Measurements from ENCODE around the gene METTL13. TPM values are rescaled to one million over a fixed set of nuclear protein-coding genes. Genes with fewer than 3 reads are reported as not detected.

METTL13 gene
- total RNA-seq, 2 donors from 2014 or later: 14.8 to 15.0 TPM

DNA sequence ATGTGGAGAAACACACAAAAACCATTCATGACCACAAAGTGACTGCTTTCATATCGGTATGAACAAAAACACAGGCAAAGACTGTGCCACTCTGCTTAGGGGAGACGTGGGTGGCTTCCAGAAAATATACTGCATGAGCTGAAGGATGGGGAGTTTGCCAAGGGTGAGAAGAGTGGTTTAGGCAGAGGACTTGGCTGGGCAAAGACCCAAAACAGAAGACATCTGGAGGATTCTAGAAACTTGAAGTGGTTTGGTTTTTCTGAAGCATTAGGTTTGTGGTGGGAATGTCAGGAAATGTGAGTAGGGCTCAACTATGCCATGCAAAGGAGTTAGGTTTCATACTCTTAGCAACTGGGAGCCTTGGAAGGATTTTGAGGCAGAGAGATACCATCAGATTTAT is 33.2 kb downstream of the METTL13 start:
- no peak overlapping the region for H3K27ac ChIP-seq

DNA sequence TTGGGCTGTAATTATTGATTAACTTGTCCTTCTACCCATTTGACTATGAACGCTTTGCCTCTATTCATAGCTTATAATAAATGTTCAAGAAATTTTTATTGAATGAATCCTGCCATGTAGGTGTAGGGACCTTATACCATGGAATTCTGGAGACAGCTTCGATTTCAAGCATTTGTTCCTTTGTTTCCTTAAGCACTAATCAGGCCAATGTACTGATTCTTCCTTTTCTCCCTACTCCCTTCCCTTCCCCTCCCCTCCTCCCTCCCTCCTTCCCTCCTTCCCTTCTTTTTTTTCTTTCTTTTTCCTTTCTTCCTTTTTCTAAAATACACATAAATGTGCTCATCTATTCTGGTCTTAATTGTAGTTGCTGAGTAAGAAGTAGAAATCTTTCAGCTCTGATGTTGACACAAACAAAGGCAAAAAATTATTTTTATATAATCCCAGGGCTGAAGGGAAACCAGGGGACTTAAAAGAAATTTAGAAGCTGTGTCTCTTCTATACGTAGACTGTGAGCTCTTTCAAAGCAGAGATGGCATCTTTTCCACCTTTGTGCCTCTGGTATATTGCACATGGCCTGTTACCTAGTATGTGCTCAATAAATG is 34.9 kb downstream of the METTL13 start:
- Histone ChIP-seq H3K36me3 (no peaks in the 10 kb centered on the region), H3K27me3 (no peaks in the 10 kb centered on the region), H3K27ac (no peak overlapping the region), H3K4me3 (no peak overlapping the region), H3K9me3 (no peaks in the 10 kb centered on the region), H3K4me1 (no peaks in the 10 kb centered on the region)
- DNase-seq (ENCODE audit: low spot score): no peak
- TF ChIP-seq, protein P1, sequence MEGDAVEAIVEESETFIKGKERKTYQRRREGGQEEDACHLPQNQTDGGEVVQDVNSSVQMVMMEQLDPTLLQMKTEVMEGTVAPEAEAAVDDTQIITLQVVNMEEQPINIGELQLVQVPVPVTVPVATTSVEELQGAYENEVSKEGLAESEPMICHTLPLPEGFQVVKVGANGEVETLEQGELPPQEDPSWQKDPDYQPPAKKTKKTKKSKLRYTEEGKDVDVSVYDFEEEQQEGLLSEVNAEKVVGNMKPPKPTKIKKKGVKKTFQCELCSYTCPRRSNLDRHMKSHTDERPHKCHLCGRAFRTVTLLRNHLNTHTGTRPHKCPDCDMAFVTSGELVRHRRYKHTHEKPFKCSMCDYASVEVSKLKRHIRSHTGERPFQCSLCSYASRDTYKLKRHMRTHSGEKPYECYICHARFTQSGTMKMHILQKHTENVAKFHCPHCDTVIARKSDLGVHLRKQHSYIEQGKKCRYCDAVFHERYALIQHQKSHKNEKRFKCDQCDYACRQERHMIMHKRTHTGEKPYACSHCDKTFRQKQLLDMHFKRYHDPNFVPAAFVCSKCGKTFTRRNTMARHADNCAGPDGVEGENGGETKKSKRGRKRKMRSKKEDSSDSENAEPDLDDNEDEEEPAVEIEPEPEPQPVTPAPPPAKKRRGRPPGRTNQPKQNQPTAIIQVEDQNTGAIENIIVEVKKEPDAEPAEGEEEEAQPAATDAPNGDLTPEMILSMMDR (IDR thresholded peaks at IDR 0.05): no peak

More for the DNA sequence above, 33.2 kb downstream of the METTL13 start:
- Histone ChIP-seq H3K4me3 (no peak overlapping the region), H3K36me3 (no peaks in the 10 kb centered on the region), H3K9me3 (no peaks in the 10 kb centered on the region), H3K4me1 (no peaks in the 10 kb centered on the region), H3K27me3 (no peaks in the 10 kb centered on the region)
- no peak for DNase-seq (ENCODE audit: low spot score)
- TF ChIP-seq, protein P1 (IDR thresholded peaks at IDR 0.05): no peak

DNA sequence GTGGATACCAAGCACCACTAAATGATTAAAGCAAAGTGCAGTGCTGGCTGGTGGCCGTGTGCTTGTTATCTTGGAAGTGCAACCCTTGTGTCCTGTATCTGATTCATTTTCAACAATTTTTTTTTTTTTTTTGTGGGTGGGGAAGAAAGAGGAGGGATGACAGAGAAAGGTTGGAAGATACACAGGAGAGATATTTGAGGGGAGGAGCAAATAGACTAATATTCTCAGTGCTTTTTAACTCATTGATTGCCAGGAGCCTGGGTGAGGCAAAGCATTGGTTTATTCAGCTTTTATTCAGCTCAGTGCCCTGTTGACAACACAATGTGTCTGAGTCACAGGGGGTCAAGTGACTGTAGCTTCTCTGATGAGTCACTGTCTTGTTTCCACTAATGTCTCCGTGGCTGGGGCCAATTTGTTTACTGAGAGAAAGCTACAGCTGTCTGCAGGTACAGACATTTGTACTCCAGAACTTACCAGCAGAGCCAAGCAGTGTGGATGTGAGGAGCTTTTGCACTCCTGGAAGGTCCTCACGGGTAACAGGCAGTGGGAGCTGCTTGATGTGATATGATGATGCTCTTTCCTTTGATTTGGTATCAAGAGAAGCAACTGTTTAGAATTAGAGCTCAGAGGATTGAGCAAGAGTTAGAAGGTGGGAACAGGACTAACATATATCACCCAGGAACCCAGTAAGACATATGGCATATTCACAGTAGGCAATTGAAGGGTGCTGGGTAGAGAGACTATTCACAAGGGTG is 36.2 kb downstream of the METTL13 start:
- no peaks in the 10 kb centered on the region for H3K4me1 ChIP-seq
- H3K9me3 ChIP-seq: no peaks in the 10 kb centered on the region
- no peaks in the 10 kb centered on the region for H3K27me3 ChIP-seq
- TF ChIP-seq, protein P1 (IDR thresholded peaks at IDR 0.05): no peak
- no peaks in the 10 kb centered on the region for H3K36me3 ChIP-seq
- no peak for DNase-seq (ENCODE audit: low spot score)
- H3K4me3 ChIP-seq: no peak overlapping the region
- no peak overlapping the region for H3K27ac ChIP-seq

DNA sequence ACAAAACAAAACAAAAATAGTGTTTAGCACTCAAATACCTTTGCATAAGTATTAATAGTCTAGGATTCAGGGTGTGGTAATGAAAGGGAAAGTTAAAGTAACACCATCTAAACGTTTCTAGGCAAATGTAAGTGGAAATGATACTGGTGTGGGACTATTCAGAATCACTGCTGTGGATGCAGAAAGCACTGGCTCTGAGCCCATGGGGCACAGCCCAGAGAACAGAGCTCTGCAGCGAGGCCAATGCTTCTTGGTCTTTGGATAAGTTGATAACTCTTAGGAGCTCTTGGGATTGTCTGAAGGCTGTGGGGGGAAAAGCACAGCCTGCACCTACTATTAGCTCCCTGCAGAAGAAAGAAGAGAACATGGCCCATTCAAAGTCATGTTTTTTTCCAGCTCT is 38.5 kb downstream of the METTL13 start:
- Histone ChIP-seq H3K9me3 (no peaks in the 10 kb centered on the region), H3K27ac (no peak overlapping the region), H3K36me3 (no peaks in the 10 kb centered on the region), H3K27me3 (no peaks in the 10 kb centered on the region), H3K4me1 (no peaks in the 10 kb centered on the region), H3K4me3 (no peak overlapping the region)
- TF ChIP-seq, protein P1 (IDR thresholded peaks at IDR 0.05): no peak
- DNase-seq (ENCODE audit: low spot score): no peak

DNA sequence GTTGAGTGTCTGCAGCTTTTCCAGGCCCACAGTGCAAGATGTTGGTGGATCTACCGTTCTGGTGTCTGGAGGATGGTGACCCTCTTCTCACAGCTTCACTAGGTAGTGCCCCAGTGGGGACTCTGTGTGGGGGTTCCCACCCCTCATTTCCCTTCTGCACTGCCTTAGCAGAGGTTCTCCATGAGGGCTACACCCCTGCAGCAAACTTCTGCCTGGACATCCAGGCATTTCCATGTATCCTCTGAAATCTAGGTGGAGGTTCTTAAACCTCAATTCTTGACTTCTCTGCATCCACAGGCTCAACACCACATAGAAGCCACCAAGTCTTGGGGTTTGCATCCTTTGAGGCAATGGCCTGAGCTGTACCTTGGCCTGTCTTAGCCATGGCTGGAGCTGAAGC is 45.5 kb downstream of the METTL13 start:
- Histone ChIP-seq H3K27me3 (no peaks in the 10 kb centered on the region), H3K9me3 (peaks cover 0 to 9% of the 10 kb centered on the region in 2 donors), H3K4me1 (no peaks in the 10 kb centered on the region), H3K36me3 (no peaks in the 10 kb centered on the region), H3K4me3 (no peak overlapping the region), H3K27ac (no peak overlapping the region)
- no peak for DNase-seq (ENCODE audit: low spot score)
- TF ChIP-seq, protein P1 (IDR thresholded peaks at IDR 0.05): no peak

Data from right atrium auricular region (tissue), 2 donors.